ENCODE data around the gene HMCES. TPM values are rescaled to one million over a fixed set of nuclear protein-coding genes. Genes with fewer than 3 reads are reported as not detected.

HMCES gene
- total RNA-seq, 2 donors from 2014 or later, result 45.0 to 53.7 TPM

- no peaks in the 10 kb centered on the region for H3K36me3 ChIP-seq
- TF ChIP-seq CTCF (IDR thresholded peaks at IDR 0.05), result no peak
- intact Hi-C loops (cut with DNase I), result no loop called here
- no peak overlapping the region for H3K27ac ChIP-seq
- H3K9me3 ChIP-seq, result no peaks in the 10 kb centered on the region
- no peak for DNase-seq
- no peaks in the 10 kb centered on the region for H3K27me3 ChIP-seq
- no peak overlapping the region for H3K9ac ChIP-seq (ENCODE audit: low read depth in 2 of 2, low read length in 2 of 2)
- H3K4me1 ChIP-seq, result no peaks in the 10 kb centered on the region
- H3K4me3 ChIP-seq, result no peak overlapping the region
Observed at GRCh38 chr3:129324855-129325254, 46.2 kb downstream of the HMCES start.

GRCh38 chr3:129325383-129325782, 46.7 kb downstream of the HMCES start:
- H3K9ac ChIP-seq (ENCODE audit: low read depth in 2 of 2, low read length in 2 of 2), result no peak overlapping the region
- no peak overlapping the region for H3K4me3 ChIP-seq
- intact Hi-C loops (cut with DNase I), result no loop called here
- H3K4me1 ChIP-seq, result no peaks in the 10 kb centered on the region
- TF ChIP-seq CTCF (IDR thresholded peaks at IDR 0.05), result no peak
- no peak for DNase-seq
- H3K27me3 ChIP-seq, result no peaks in the 10 kb centered on the region
- H3K36me3 ChIP-seq, result no peaks in the 10 kb centered on the region
- H3K27ac ChIP-seq, result no peak overlapping the region
- H3K9me3 ChIP-seq, result no peaks in the 10 kb centered on the region

GRCh38 chr3:129326138-129326537, 47.5 kb downstream of the HMCES start:
- Histone ChIP-seq H3K36me3 (no peaks in the 10 kb centered on the region), H3K9ac (ENCODE audit: low read depth in 2 of 2, low read length in 2 of 2) (no peak overlapping the region), H3K9me3 (no peaks in the 10 kb centered on the region), H3K4me1 (no peaks in the 10 kb centered on the region), H3K27ac (no peak overlapping the region), H3K27me3 (no peaks in the 10 kb centered on the region), H3K4me3 (no peak overlapping the region)
- no peak for DNase-seq
- intact Hi-C loops (cut with DNase I), result no loop called here
- no peak for TF ChIP-seq CTCF (IDR thresholded peaks at IDR 0.05)

DNA sequence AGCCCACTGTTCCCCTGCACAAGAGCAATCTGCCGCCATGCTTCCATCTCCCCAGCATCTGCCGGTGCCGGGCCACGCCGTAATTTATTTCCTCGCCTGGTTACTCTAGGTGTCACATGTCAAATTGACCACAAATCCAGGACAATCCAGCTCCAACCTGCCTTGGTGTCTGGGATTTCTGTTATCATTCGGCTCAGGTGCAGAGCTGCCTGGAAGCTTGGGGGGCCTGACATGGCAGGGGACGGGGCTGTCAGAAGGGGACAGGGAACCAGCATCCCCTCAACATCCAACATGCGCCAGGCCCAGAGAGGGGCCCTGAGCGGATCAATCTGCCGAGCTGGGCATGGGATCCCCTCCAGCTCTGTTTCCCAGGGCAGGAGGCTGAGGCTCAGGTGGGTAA, 47.9 kb downstream of the HMCES start:
- DNase-seq, result no peak
- Histone ChIP-seq H3K36me3 (no peaks in the 10 kb centered on the region), H3K9me3 (no peaks in the 10 kb centered on the region), H3K27ac (no peak overlapping the region), H3K4me1 (no peaks in the 10 kb centered on the region), H3K4me3 (no peak overlapping the region), H3K27me3 (no peaks in the 10 kb centered on the region), H3K9ac (ENCODE audit: low read depth in 2 of 2, low read length in 2 of 2) (no peak overlapping the region)
- intact Hi-C loops (cut with DNase I), result no loop called here
- TF ChIP-seq CTCF (IDR thresholded peaks at IDR 0.05), result no peak

DNA sequence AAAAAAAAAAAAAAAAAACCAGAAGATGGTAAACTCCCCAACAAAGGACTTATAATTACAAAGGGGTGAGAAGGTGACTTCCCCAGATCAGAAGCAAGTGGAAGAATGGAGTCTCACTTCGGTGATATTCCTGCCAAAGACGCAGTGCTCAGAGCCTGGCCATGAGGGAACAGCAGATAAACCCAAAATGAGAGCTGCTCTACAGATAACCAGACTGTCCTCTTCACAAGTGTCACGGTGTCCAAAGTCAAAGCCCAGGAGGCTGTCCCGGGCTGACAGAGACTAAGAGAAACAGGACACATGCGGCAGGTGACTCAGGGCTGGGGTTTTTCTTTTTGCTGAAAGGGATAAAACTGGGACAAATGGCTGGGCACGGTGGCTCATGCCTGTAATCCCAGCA, 48.8 kb downstream of the HMCES start:
- Histone ChIP-seq H3K27ac (no peak overlapping the region), H3K9me3 (no peaks in the 10 kb centered on the region), H3K4me1 (no peaks in the 10 kb centered on the region), H3K36me3 (no peaks in the 10 kb centered on the region), H3K27me3 (no peaks in the 10 kb centered on the region), H3K9ac (ENCODE audit: low read depth in 2 of 2, low read length in 2 of 2) (no peak overlapping the region), H3K4me3 (no peak overlapping the region)
- TF ChIP-seq CTCF (IDR thresholded peaks at IDR 0.05), result no peak
- intact Hi-C loops (cut with DNase I), result no loop called here
- no peak for DNase-seq

- H3K4me1 ChIP-seq, result no peaks in the 10 kb centered on the region
- no peaks in the 10 kb centered on the region for H3K36me3 ChIP-seq
- no peak for DNase-seq
- H3K27me3 ChIP-seq, result no peaks in the 10 kb centered on the region
- no peaks in the 10 kb centered on the region for H3K9me3 ChIP-seq
- no peak overlapping the region for H3K4me3 ChIP-seq
- no peak for TF ChIP-seq CTCF (IDR thresholded peaks at IDR 0.05)
- intact Hi-C loops (cut with DNase I), result no loop called here
- no peak overlapping the region for H3K27ac ChIP-seq
- H3K9ac ChIP-seq (ENCODE audit: low read depth in 2 of 2, low read length in 2 of 2), result no peak overlapping the region
Observed at GRCh38 chr3:129329858-129330257, 51.2 kb downstream of the HMCES start.

All from colonic mucosa (tissue), 4 donors.